MCF 10A (cell line): ENCODE data around the gene RNF187. TPM values are rescaled to one million over a fixed set of nuclear protein-coding genes. Genes with fewer than 3 reads are reported as not detected.

Experiments
- BruUV-seq: library from RNA; stranded (reverse); fragments of 400-500 nt; replicated peaks from 2 replicates; lab custom pipeline; 2021; lab: Mats Ljungman, UMichigan
- CTCF ChIA-PET: fragments of 300-600 bp; sonication (Branson Sonifier 250); formaldehyde crosslinking; extraction: SDS; loops from one replicate; lab custom pipeline; 2021; ENCODE audit warnings: antibody characterized with exemption, inconsistent platforms; lab: Yijun Ruan, JAX
- POLR2A ChIA-PET: fragments of 300-600, 350-650 bp; sonication (Branson Sonifier 250); formaldehyde crosslinking; extraction: SDS; loops from one replicate; lab custom pipeline; 2020; ENCODE audit warnings: antibody characterized with exemption, inconsistent platforms; lab: Yijun Ruan, JAX
- DNase-seq: peaks from one replicate; pipeline ENCODE4 v3.0.0-alpha.2; 2018; ENCODE audit not compliant: unreplicated experiment
- H3K27ac Mint-ChIP-seq: one replicate; pipeline ENCODE4 v1.8.0; 2022; ENCODE audit warnings: mild to moderate bottlenecking, low read depth, mixed read lengths; ENCODE audit not compliant: unreplicated experiment
- H3K27me3 Mint-ChIP-seq: one replicate; pipeline ENCODE4 v1.8.0; 2022; ENCODE audit warnings: mixed read lengths; ENCODE audit not compliant: insufficient read depth, unreplicated experiment
- H3K36me3 Mint-ChIP-seq: one replicate; pipeline ENCODE4 v1.8.0; 2022; ENCODE audit warnings: mild to moderate bottlenecking, moderate library complexity, mixed read lengths; ENCODE audit not compliant: insufficient read depth, unreplicated experiment
- H3K4me1 Mint-ChIP-seq: one replicate; pipeline ENCODE4 v1.8.0; 2022; ENCODE audit warnings: mixed read lengths; ENCODE audit not compliant: insufficient read depth, unreplicated experiment
- H3K4me3 Mint-ChIP-seq: one replicate; pipeline ENCODE4 v1.8.0; 2022; ENCODE audit warnings: mild to moderate bottlenecking, moderate library complexity, mixed read lengths; ENCODE audit not compliant: unreplicated experiment
- H3K9me3 Mint-ChIP-seq: one replicate; pipeline ENCODE4 v1.8.0; 2022; ENCODE audit warnings: mixed read lengths; ENCODE audit not compliant: unreplicated experiment
- CTCF ChIP-seq: fragments of 200-600 bp; IDR thresholded peaks from one replicate; pipeline ENCODE4 v1.8.0; 2022; ENCODE audit warnings: antibody characterized with exemption, mild to moderate bottlenecking; ENCODE audit not compliant: unreplicated experiment
- intact Hi-C: fragments of 100-400 bp; cut with micrococcal nuclease; formaldehyde crosslinking; loops from 2 replicates; pipeline ENCODE4 v1.14.1; 2022
- total RNA-seq: library from RNA; stranded (reverse); gene quantifications from 2 replicates; pipeline ENCODE4 v1.2.3, GENCODE V29; 2022

Gene RNF187
- total RNA-seq, 1 experiment from 2014 or later = 167 TPM

GRCh38 chr1:228472655-228473054 is 14.5 kb upstream of the RNF187 start:
- ChIA-PET POLR2A (interaction anchor here (1.2 to 2.2 kb wide), 3 partner anchors 12 to 16 kb away, joined by 3 to 10 read pairs (median 5); a partner anchor contains a TSS), CTCF (interaction anchor here (0.6 to 2.0 kb wide), 7 partner anchors 9 to 1127 kb away, joined by 3 to 10 read pairs (median 3); partner anchors contain the start of gene RNF187)
- peaks cover 6% of the 10 kb centered on the region for H3K4me1 Mint-ChIP-seq
- H3K4me3 Mint-ChIP-seq = no peak overlapping the region
- DNase-seq = no peak
- H3K27me3 Mint-ChIP-seq = peaks cover 15% of the 10 kb centered on the region
- BruUV-seq = no TSS peak
- no peaks in the 10 kb centered on the region for H3K36me3 Mint-ChIP-seq
- intact Hi-C loops = no loop called here
- H3K9me3 Mint-ChIP-seq = no peaks in the 10 kb centered on the region
- H3K27ac Mint-ChIP-seq = no peak overlapping the region
- TF ChIP-seq CTCF = no peak

- Mint-ChIP-seq H3K27me3 (no peaks in the 10 kb centered on the region), H3K4me3 (no peak overlapping the region), H3K27ac (no peak overlapping the region), H3K9me3 (no peaks in the 10 kb centered on the region), H3K4me1 (peaks cover 6% of the 10 kb centered on the region), H3K36me3 (peaks cover 6% of the 10 kb centered on the region)
- POLR2A ChIA-PET = interaction anchor here (1.1 to 1.6 kb wide), 3 partner anchors 12 to 478 kb away, joined by 3 to 7 read pairs (median 4); partner anchors contain the start of gene RNF187
- CTCF ChIA-PET = interaction anchor here (0.5 to 2.6 kb wide), 8 partner anchors 9 to 84 kb away, joined by 3 to 11 read pairs (median 4); a partner anchor contains a TSS
- TF ChIP-seq CTCF = no peak
- no TSS peak for BruUV-seq
- no peak for DNase-seq
- intact Hi-C loops = no loop called here
Observed at GRCh38 chr1:228474507-228474906, 12.7 kb upstream of the RNF187 start.

GRCh38 chr1:228475812-228476211 is 11.4 kb upstream of the RNF187 start:
- Mint-ChIP-seq H3K4me3 (no peak overlapping the region), H3K9me3 (no peaks in the 10 kb centered on the region), H3K4me1 (peaks cover 6% of the 10 kb centered on the region), H3K27me3 (peaks cover 11% of the 10 kb centered on the region), H3K27ac (no peak overlapping the region), H3K36me3 (peaks cover 6% of the 10 kb centered on the region)
- DNase-seq = no peak
- intact Hi-C loops = no loop called here
- no TSS peak for BruUV-seq
- no peak for TF ChIP-seq CTCF
- POLR2A ChIA-PET = interaction anchor here (0.7 to 1.6 kb wide), 5 partner anchors 8 to 480 kb away, joined by 3 to 7 read pairs (median 3); partner anchors contain the start of gene RNF187
- CTCF ChIA-PET = interaction anchor here (0.9 to 2.6 kb wide), 6 partner anchors 11 to 41 kb away, joined by 3 to 11 read pairs (median 8); a partner anchor contains a TSS

GRCh38 chr1:228477263-228477662 is 9.9 kb upstream of the RNF187 start:
- CTCF ChIA-PET = interaction anchor here (1.6 kb wide), 1 partner anchor 18 kb away, joined by 6 read pairs; no protein-coding TSS in a partner anchor
- no peaks in the 10 kb centered on the region for H3K9me3 Mint-ChIP-seq
- H3K27ac Mint-ChIP-seq = no peak overlapping the region
- H3K4me1 Mint-ChIP-seq = peaks cover 6% of the 10 kb centered on the region
- H3K4me3 Mint-ChIP-seq = no peak overlapping the region
- peaks cover 25% of the 10 kb centered on the region for H3K27me3 Mint-ChIP-seq
- intact Hi-C loops = no loop called here
- POLR2A ChIA-PET = interaction anchor here (1.1 to 2.8 kb wide), 4 partner anchors 10 to 21 kb away, joined by 5 to 8 read pairs (median 6); partner anchors contain the start of gene RNF187
- peaks cover 6% of the 10 kb centered on the region for H3K36me3 Mint-ChIP-seq
- no peak for TF ChIP-seq CTCF
- no TSS peak for BruUV-seq
- DNase-seq = no peak
